Gastrocnemius medialis (tissue), 4 donors: Measurements from ENCODE around the gene CORO2A.

Experiments used
- POLR2A ChIP-seq, 2 donors: fragments of 450-650 bp; IDR thresholded peaks; one replicate each; pipeline ENCODE4 v1.6.1; 2017; ENCODE audit warnings: antibody characterized with exemption in 2 of 2, mild to moderate bottlenecking in 2 of 2, moderate library complexity in 2 of 2
- TF ChIP-seq, protein P1 (sequence below), 5 experiments: fragments of 450-650 bp in 3 of 5; fragments of 200-600 bp in 2 of 5; sonication (generic) in 2 of 5; IDR thresholded peaks in 4 of 5; conservative IDR thresholded peaks in 1 of 5; 1 replicate in 4 of 5; 2 replicates in 1 of 5; pipeline ENCODE4 v1.5.1; 2016 to 2019; ENCODE audit warnings: antibody characterized with exemption in 5 of 5, mild to moderate bottlenecking in 3 of 5, moderate library complexity in 3 of 5

DNA sequence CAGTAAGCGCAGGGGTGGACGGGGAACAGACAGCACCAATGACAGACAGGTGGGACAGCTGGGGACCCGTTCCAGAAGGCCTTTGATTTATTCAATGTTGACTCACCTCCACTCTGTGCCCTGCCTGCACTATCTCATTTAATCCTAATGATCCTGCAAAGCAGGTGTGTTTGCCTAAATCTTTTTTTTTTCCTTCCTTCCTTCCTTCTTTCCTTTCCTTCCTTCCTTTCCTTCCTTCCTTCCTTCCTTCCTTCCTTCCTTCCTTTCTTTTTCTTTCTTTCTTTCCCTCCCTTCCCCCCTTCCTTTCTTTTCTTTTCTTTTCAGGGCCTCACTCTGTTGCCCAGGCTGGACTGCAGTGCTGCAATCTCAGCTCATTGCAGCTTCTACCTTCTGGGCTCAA is 17.1 kb upstream of the CORO2A start:
- TF ChIP-seq, protein P1, sequence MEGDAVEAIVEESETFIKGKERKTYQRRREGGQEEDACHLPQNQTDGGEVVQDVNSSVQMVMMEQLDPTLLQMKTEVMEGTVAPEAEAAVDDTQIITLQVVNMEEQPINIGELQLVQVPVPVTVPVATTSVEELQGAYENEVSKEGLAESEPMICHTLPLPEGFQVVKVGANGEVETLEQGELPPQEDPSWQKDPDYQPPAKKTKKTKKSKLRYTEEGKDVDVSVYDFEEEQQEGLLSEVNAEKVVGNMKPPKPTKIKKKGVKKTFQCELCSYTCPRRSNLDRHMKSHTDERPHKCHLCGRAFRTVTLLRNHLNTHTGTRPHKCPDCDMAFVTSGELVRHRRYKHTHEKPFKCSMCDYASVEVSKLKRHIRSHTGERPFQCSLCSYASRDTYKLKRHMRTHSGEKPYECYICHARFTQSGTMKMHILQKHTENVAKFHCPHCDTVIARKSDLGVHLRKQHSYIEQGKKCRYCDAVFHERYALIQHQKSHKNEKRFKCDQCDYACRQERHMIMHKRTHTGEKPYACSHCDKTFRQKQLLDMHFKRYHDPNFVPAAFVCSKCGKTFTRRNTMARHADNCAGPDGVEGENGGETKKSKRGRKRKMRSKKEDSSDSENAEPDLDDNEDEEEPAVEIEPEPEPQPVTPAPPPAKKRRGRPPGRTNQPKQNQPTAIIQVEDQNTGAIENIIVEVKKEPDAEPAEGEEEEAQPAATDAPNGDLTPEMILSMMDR (IDR thresholded peaks at IDR 0.05 in 4 of 5, conservative IDR thresholded peaks at IDR 0.05 in 1 of 5), result no peak
- TF ChIP-seq POLR2A (IDR thresholded peaks at IDR 0.05), result no peak
